Stimulated activated CD4-positive, alpha-beta T cell treated with anti-CD3 and anti-CD28 coated beads, TNF-alpha, amount 100 ng/mL, for 4 hours (primary cell): ENCODE data around the gene TBK1.

Source experiments
- DNase-seq, 3 experiments: peaks; one replicate each; pipeline ENCODE4 v3.0.0-alpha.2; 2020; ENCODE audit warnings: low read depth in 3 of 3

TBK1 gene

DNA sequence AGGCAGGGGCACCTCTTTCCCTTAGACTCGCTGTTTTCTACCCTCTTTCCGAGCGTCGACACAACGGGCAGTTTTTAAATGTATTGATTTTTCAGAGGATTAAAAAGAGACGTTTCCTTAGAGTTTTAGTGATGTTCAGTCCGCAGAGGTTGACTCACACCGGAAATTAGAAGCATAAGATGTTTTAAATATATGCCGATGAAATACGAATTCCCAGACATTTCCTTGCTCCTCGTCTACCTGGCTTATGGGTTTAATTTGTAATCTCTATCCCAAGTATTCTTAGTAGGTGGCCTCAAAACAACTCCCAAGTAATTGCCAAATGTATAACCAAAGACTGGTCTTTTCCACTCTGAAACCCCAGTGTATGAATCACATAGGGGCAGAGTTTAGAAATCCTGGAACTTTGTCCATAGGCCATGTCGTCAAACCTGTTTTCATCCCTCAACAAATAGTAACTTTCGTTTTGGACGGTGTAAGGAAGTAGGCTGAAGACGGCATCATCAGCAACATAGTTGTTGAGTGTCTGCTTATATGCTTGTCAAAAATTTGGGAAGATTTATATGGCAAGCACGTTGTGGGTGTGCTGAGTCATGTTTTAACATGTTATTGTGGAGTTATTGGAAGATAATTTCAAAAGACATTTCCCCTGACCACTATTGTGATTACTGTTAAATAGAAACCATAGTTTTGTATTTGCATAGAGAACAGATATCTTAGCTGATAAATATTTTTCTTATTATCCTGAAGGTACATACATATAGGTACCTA, 824 bp downstream of the TBK1 start:
- DNase-seq, result no peak

DNA sequence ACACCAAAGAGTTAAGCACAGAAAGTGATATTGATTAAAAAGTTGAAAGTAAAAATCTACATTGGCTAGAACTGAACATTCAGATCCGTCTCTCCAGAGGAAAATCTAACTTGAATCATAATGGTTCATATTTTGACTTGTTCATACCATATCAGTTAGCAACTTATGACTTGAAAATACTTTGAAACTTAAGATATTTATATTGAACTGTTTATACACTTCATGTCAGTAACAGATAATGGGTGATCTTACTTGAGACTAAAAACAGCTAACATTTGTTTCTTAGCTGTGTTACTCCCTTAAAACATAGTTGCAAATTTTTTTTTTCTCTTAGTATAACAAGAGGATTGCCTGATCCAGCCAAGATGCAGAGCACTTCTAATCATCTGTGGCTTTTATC, 3.6 kb downstream of the TBK1 start:
- no peak for DNase-seq

DNA sequence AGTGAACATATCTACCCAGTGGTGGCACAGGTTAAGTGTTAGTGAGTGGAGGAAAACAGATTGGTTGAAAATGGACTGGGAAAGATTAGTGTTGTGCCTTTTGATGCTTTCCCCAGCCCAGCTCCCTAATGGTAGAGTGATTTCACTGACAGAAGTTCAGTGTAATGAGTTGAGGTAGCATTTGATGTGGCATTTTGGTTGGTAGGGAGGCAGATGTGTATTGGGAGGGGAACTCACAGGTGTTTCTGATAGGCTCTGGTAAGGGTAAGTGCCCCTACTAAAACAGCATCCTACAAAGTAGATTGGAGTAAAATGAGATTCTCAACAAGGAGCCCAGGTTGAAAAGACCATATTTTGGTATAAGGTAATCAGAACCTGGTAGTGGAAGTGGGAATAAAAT, 4.2 kb downstream of the TBK1 start:
- DNase-seq, result no peak

DNA sequence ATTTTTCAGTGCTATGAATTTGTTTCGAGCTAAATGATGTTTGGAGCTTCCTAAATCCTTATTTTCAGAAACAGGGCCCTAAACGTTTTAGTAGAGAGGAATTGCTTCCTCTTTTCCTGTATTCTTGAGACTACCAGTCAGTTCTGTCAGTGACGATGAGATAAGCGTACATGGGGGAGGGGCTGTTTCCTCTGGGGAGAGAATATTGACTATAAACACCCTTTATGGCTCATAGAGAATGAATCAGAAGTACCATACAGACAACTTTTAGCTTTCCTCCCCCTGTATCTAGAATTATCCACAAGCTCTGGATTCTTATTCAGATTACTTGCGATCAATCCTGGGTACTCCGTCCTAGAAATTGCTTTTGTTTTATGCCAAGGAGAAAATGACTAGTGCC, 5.1 kb downstream of the TBK1 start:
- DNase-seq, result peak in 1 of 3 experiments; percentile 28

DNA sequence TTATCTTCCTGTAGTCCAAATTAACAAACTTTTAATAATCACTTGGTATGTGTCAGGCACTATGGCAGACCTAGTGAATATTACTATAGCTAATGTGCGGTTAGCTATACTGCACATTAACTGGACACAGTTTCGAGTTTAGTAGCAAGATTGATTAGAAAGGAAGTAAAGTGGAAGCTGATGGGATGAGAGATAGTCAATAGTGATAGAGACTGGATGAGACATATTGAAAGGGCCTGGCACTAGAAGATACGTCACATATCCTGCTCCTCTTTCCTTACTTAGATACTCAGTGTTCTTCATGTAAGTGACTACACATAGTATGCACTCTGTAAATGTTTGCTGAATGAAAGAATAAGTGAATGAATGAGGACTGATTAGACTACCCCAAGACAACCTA, 5.5 kb downstream of the TBK1 start:
- DNase-seq, result no peak

DNA sequence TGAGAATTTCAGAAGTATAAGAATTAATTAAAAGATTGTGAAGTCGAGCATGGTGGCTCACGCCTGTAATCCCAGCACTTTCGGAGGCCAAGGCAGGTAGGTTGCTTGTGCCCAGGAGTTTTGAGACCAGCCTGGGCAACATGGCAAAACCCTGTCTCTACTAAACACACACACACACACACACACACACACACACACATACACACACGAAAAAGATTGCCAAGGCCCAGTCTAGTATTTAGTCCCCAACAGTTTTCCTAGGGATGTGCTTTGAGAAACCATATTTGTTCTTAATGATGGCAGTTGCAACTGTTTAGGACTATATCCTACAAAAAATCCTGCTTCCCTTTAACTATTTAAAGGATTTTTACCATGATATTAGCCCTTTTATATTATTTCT, 6.0 kb downstream of the TBK1 start:
- DNase-seq, result no peak

DNA sequence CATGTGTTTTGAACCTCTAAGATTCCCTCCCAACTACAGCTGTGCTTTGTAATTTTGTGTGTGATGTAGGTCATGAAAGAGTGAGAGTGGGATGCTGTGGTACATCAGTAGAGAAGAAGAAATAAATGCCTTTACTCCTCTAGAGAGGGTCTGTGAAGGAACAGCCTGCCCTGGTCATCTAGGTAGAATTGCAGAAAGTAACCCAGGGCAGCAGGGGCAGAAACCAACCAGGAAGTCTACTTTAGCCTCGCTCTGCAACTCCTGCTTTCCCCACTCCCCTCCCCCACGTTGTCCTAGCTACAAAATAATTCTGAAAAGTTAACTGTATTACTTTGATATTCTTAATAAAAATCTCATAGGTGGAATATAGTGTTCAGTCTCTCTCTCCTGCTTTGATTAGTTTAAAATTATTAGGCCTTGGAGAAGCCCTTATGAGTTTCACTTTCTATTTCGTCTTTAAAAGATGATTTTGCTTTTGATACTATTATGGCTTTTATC, 7.5 kb downstream of the TBK1 start:
- DNase-seq, result no peak

DNA sequence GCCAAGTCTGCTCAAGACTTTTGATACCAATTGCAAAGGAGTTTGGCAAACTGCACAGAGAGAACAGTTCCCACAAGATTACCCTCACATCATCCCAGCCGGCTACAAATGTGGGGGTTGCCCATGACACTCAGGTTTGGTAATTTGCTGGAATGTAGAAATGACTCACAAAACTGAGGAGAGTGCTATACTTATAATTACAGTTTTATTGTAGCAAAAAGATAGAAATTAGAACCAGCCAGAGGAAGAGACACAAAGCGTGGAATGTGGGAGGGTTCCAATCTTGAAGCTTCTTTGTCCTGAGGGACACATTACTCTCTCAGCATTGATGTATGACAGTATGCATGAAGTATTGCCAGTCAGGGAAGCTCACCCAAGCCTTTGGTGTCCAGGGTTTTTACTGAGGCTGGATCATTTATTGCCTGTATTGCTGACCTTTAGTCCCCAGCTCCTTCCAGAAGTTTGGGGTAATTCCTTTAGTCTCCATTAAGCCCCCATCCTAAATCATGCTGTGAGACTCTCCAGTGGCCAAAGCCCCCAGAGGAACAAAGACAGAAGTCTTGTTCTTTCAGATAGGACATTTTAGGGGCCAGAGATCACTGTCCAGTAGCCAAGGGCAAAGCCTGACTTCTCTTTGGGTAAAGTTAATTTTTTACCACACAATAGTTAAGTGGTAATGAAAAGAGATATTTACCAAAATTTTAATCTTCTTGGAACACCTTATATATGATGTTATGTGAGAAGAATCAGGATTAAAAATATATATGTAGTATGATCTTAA, 9.9 kb downstream of the TBK1 start:
- DNase-seq, result no peak

DNA sequence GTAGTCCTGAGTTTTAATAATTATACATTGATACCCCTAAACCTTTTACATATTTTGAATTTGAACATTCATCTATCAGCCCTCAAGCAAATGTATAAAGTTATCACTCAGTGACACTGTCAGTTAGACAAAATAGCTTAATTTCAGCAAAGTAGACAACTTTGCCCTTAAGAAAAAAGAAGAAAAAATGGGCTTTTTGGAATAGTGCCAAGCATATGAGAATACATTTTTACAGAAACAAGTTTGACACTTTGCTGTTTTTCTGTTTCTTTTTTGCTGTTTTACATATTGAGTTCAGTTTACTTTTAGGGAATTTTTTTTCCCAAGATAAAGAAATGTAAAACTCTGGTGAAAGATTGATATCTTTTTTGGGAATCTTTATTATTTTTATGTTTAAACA, 14.3 kb downstream of the TBK1 start:
- DNase-seq, result no peak

DNA sequence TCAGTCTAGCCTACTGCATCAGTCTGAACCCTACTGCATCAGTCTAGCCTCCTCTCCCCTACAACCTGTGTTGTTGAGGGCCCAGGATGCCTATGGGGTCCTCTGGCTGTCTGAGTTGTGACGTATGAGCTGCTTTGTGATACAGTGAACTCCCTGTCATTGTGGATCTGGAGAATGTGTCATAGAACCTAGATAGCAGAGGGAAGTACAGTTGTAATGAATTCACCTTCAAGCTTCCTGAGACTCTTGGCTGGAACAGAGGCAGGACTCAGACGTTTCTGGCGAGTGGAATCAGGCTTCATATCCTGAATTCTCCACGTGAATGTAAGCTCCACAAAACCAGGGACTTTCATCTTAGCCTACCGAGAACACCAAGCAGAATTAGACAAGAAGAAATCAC, 17.0 kb downstream of the TBK1 start:
- no peak for DNase-seq

DNA sequence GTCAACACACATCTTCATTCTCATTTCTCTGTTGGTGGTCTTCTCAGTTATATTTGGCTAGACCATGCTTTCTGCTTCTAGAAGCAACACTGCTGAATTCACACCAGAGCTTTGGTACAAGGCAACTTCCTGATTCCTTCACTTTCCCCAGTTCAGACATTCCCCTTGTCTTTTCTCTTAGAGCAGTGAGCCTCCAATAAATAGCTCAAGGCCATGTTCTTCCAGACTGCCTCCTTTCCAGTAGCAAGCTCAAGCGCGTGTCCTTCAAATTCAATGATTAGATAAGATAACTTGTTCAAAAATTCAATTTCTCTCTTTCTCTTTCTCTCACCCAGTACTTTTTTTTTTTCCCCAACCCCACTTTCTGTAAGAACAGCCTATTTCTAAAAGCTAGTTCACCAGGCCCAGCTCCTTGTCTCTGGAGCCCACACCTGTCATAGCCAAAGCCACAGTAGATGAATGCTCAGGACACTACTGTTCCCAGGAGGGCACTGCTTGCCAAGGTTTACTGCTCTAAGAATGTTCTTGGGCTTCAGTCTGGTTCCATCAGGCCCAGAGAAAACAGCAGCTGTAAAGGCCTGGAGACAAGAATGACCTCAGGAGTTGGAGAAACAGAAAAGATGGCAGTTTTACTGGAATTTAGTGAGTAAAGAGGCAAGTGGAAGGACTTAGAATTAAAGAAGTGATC, 17.7 kb downstream of the TBK1 start:
- DNase-seq, result no peak

DNA sequence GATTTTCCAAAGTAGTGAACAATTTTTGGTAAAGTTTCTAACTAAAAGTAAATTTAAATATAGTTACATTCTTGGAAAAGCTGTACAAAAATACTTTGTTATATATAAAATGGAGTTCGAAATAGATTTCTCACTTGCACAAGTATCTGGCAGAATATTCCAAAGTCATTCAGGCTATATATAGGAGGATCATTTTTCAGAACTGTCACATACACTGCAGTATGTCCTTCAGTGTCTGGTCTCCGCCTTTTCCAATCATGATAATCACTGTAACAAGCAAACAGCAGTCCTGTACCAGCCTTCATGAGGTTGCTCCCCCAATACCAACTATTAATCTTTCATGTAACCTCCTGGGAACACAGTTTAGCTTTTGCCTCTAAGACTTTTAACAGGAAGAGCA, 18.6 kb downstream of the TBK1 start:
- DNase-seq, result no peak

DNA sequence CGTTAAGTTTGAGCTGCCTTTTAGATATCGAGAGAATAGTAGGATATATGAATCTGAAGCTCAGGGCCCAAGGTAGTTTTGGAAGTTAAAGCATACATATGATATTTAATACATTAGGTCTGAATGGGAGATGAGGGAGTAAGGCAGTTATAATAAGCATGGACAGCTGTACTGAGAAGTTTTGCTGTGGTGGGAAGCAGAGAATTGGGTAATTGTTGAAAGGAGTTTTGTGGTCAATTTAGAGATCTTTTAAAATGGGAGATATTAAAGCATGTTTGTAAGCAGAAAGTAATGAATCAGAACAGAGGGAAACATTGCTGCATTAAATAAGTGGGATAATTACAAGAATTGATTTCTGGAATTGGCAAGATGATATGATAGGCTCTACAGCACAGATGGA, 21.3 kb downstream of the TBK1 start:
- no peak for DNase-seq

DNA sequence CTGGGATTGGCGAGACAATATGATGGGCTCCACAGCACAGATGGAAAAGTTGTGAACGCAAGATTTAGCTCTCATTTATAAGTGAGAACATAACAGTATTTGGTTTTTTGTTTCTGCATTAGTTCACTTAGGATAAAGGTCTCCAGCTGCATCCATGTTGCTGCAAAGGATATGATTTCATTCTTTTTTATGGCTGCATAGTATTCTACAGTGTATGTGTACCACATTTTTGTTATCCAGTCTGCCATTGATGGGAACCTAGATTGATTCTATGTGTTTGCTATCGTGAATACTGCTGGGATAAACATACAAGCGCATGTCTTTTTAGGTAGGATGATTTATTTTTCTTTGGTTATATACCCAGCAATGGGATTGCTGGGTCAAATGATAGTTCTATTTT, 23.6 kb downstream of the TBK1 start:
- no peak for DNase-seq

DNA sequence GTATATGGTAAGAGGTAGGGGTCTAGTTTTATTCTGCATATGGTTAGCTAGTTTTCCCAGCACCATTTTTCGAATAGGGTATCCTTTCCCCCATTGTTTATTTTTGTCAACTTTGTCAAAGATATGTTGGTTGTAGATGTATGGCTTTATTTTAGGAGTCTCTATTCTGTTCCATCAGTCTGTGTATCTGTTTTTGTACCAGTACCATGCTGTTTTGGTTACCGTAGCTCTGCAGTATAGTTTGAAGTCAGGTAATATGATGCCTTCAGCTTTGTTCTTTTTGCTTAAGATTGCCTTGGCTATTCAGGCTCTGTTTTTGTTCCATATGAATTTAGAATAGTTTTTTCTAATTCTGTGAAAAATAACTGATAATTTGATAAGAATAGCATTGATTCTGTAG, 24.9 kb downstream of the TBK1 start:
- no peak for DNase-seq

DNA sequence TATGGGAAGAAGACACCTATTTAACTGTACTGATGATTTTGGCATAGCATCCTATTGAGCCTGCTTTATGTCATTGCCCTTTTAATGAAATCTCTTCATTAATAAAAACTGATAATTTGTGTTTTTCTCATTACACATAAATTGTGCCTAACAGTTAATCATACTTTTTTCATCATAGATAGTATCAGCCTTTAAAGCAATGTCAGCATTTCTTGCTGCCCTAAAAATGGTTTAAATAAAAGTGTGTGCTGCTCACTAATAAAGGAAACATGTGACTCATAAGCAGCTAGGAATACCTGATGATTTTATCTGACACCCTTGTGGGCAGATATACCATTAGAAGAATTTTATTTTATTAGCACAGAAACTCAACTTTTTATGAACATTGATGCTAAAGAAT, 26.7 kb downstream of the TBK1 start:
- DNase-seq, result no peak

DNA sequence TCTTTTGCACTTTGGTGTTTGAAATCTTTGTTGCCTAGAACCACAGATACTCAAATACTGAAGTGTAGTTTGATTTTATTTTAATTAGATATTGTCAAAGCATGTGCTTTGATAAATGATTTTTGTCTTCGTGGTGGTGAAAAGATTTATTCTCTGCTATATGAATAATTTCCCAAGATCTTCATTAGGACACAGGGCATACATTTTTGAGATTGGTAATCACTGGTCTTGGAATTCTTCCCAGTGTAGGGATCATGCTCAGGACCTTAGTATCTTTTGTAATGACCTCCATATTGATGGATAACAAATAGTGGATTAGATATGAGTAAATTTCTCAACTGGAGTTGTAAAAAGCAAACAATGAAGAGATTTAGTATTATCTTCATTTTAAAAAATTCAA, 28.2 kb downstream of the TBK1 start:
- no peak for DNase-seq

DNA sequence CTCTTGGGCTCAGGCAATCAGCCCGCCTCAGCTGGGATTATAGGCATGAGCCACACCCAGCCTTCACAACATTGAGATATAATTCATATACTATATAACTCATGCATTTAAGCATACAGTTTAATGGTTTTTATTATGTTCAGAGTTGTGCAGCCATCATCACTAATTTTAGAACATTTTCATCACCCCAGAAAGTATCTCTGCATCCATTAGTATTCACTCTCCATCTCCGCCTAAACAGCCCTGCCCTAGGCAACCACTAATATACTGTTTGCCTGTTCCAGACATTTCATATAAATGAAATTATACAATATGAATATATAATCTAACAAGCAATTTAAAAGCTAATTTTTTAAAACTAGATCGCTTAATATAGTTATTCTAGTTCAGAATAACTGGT, 34.7 kb downstream of the TBK1 start:
- no peak for DNase-seq

DNA sequence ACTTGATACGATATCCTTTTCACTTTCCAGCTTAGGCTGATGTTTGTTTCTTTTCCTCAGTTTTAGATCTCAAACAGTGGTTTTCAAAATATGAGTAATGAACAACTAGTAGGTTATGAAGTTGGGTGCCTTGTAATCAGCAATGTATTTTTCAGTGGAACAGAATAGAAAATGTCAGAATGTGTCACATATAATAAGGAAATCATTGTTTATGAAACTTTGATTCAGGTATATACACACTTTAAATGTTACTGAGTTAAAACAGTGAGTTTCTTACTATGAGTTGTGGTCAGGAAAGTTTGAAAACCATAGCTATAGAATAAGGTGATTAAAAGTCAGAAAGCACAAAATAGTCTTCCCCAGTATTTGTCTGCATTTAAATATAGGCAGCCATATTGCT, 39.8 kb downstream of the TBK1 start:
- no peak for DNase-seq

DNA sequence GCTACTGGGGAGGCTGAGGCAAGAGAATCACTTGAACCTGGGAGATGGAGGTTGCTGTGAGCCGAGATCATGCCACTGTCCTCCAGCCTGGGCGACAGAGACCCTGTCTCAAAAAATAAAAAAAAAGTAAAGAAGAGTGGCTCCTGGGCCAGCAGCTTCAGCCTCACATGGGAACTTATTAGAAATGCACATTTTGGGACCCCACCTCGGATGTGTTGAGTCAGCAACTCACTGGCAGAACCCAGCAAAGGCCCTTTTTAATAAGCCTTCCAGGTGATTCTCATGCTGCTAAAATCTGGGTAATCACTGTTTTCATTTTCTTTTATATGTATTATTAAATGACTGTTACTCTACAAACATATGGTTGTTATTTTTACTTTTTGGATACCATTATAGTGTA, 41.6 kb downstream of the TBK1 start:
- DNase-seq, result no peak

DNA sequence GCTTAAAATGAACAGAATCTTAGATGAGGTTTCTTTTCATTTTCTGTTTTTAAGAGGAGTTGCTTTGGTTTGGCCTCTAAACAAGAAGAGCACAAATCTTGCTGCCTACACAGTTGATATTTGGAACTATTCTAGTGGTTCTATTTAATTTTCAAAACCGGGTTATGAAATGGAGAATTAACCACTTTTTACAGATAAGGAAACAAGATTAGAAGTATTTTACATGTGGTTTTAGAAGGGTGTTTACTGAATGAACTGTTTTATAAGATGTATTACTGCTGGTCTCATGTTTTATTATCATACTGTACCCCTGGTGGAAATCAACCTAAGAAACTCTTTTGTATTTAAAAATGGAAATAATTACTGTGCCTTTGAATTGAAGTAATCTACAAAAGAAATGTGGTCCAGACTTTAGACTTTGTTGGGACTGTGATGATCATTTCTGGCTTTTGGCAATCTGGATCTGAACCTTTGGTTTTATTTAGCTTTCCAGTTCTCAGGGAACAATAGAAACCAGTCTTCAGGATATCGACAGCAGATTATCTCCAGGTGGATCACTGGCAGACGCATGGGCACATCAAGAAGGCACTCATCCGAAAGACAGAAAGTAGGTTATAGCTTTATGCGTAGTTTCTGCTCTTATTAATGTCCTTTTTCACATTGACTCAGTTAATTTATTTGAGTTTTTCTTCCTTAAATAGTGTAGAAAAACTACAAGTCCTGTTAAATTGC, 43.2 kb downstream of the TBK1 start:
- DNase-seq, result no peak

DNA sequence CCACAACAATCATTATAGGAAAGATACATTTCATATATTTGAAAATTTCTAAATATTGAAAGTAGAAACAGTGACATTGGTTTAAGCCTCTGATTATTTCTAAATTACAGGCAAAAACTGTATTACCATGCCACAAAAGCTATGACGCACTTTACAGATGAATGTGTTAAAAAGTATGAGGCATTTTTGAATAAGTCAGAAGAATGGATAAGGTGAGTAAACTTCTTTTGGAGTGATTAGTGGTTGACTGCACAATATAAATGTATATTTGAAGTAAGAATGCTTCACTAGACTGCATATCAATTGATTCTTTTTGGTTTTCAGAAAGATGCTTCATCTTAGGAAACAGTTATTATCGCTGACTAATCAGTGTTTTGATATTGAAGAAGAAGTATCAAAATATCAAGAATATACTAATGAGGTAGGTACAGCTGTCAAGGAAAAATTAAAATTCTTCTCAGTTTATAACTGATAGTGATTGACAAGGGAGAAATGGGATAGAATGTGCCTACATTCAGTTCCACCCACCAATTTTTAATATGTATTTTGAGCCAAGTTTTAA, 45.0 kb downstream of the TBK1 start:
- DNase-seq, result no peak
